Measurements from ENCODE around the gene GPATCH4. TPM values are rescaled to one million over a fixed set of nuclear protein-coding genes. Genes with fewer than 3 reads are reported as not detected.
"Not testable (repeated sequence)": the region's sequence is repeated elsewhere in the genome, so short reads cannot be mapped to it uniquely, and the experiment has no call there.

GPATCH4 gene
- total and polyA plus RNA-seq, 4 donors: 7.6 to 23.6 (median 16.3) TPM

DNA sequence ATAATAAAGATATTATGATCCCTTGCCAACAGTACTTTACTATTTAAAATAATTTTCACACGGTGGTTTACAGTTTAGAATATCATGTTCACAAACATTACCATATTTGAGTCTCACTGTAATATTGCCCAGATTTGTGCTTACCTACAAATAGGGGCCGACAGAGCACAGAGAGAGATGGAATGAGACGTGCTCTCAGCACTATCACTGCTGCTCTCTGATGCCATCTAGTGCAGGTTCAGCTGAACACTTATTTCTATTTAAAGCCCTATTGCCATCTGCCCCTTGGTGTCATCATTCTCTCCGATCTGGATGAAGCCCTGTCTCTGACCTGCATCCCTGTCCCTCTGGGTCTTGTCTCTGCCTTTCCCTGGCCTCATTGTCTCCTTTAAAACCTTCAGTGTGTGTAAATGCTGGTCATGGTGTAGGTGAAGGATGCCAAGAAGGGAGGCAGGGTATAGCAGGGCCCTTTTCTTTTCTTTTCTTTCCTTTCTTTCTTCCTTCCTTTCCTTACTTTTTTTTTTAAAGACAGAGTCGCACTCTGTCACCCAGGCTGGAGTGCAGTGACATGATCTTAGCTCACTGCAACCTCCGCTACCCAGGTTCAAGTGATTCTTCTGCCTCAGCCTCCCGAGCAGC lies 6.9 kb upstream of the GPATCH4 start (continued):
- TF ChIP-seq CTCF (IDR thresholded peaks at IDR 0.05; ENCODE audit: low read depth, low read length, missing input control) (peak; percentile 82), SP1 (IDR thresholded peaks at IDR 0.05) (no peak), RXRA (IDR thresholded peaks at IDR 0.05) (peak; percentile 6 to 11)

- H3K27ac ChIP-seq (ENCODE audit: low read depth in 1 of 2, low read length in 2 of 2); H3K9me3 ChIP-seq (ENCODE audit: control insufficient read depth in 4 of 4, low read length in 3 of 4); DNase-seq (ENCODE audit: low spot score); H3K36me3 ChIP-seq (ENCODE audit: control insufficient read depth in 4 of 4, insufficient read depth in 3 of 4, low read depth in 1 of 4, low read length in 3 of 4); H3K9ac ChIP-seq (ENCODE audit: low read depth in 1 of 2, low read length in 2 of 2); H3K4me1 ChIP-seq (ENCODE audit: control insufficient read depth in 4 of 4, insufficient read depth in 4 of 4, low read length in 3 of 4); H3K27me3 ChIP-seq (ENCODE audit: control insufficient read depth in 4 of 4, insufficient read depth in 4 of 4, low read length in 3 of 4); H3K4me3 ChIP-seq (ENCODE audit: low read depth in 1 of 3, low read length in 3 of 3): not testable (repeated sequence)
- WGBS: 84% methylated on average over 4 of the region's 4 CpGs
These were observed 6.1 kb upstream of the GPATCH4 start for GRCh38 chr1:156607344-156607743.

DNA sequence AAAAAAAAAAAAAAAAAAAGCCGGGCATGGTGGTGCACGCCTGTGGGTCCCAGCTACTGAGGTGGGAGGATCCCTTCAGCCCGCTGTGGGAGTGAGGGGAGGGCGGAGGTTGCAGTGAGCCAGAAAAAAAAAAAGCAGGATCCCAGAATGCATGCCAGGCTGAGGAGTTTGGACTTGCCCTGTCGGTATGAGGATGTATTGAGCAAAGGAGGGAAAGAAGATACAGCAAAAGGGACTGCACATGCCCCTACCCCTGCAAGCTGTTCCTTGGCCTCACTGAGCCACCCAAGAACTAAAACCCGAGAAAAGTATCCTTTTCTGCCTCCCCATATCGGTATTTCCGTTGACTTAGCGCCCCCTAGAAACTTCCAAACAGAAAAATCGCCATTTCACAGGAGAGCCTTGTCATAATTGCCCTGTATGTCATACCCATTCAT lies 1.3 kb upstream of the GPATCH4 start:
- no peak overlapping the region for H3K4me3 ChIP-seq (ENCODE audit: low read depth in 1 of 3, low read length in 3 of 3)
- no peaks in the 10 kb centered on the region for H3K9me3 ChIP-seq (ENCODE audit: control insufficient read depth in 4 of 4, low read length in 3 of 4)
- WGBS: 40% methylated on average over 10 of the region's 10 CpGs
- H3K27me3 ChIP-seq (ENCODE audit: control insufficient read depth in 4 of 4, insufficient read depth in 4 of 4, low read length in 3 of 4): no peaks in the 10 kb centered on the region
- no peak for TF ChIP-seq CTCF (IDR thresholded peaks at IDR 0.05; ENCODE audit: low read depth, low read length, missing input control)
- TF ChIP-seq RXRA (IDR thresholded peaks at IDR 0.05): no peak
- TF ChIP-seq NR2F2 (IDR thresholded peaks at IDR 0.05): no peak
- H3K4me1 ChIP-seq (ENCODE audit: control insufficient read depth in 4 of 4, insufficient read depth in 4 of 4, low read length in 3 of 4): peaks cover 5 to 16% (median 11%) of the 10 kb centered on the region in 4 donors
- H3K27ac ChIP-seq (ENCODE audit: low read depth in 1 of 2, low read length in 2 of 2): no peak overlapping the region
- H3K9ac ChIP-seq (ENCODE audit: low read depth in 1 of 2, low read length in 2 of 2): no peak overlapping the region
- no peak for DNase-seq (ENCODE audit: low spot score)
- peaks cover 0 to 9% (median 4%) of the 10 kb centered on the region in 4 donors for H3K36me3 ChIP-seq (ENCODE audit: control insufficient read depth in 4 of 4, insufficient read depth in 3 of 4, low read depth in 1 of 4, low read length in 3 of 4)

GRCh38 chr1:156601892-156602291 lies 613 bp upstream of the GPATCH4 start:
- peak overlapping the region in 1 of 2 donors; percentile 77 for H3K9ac ChIP-seq (ENCODE audit: low read depth in 1 of 2, low read length in 2 of 2)
- H3K27ac ChIP-seq (ENCODE audit: low read depth in 1 of 2, low read length in 2 of 2): peak overlapping the region in 1 of 2 donors; percentile 54
- DNase-seq (ENCODE audit: low spot score): no peak
- no peaks in the 10 kb centered on the region for H3K27me3 ChIP-seq (ENCODE audit: control insufficient read depth in 4 of 4, insufficient read depth in 4 of 4, low read length in 3 of 4)
- H3K4me1 ChIP-seq (ENCODE audit: control insufficient read depth in 4 of 4, insufficient read depth in 4 of 4, low read length in 3 of 4): peaks cover 5 to 16% (median 11%) of the 10 kb centered on the region in 4 donors
- no peak for TF ChIP-seq FOXA2 (IDR thresholded peaks at IDR 0.05)
- no peak for TF ChIP-seq JUND (IDR thresholded peaks at IDR 0.05)
- no peak for TF ChIP-seq YY1 (IDR thresholded peaks at IDR 0.05)
- WGBS: 78% methylated on average over 12 of the region's 12 CpGs
- no peaks in the 10 kb centered on the region for H3K9me3 ChIP-seq (ENCODE audit: control insufficient read depth in 4 of 4, low read length in 3 of 4)
- H3K4me3 ChIP-seq (ENCODE audit: low read depth in 1 of 3, low read length in 3 of 3): peak overlapping the region in 2 of 3 donors; percentile 65 to 79
- peaks cover 2 to 14% (median 5%) of the 10 kb centered on the region in 4 donors for H3K36me3 ChIP-seq (ENCODE audit: control insufficient read depth in 4 of 4, insufficient read depth in 3 of 4, low read depth in 1 of 4, low read length in 3 of 4)

Data from liver (tissue), 9 donors.